HK-2 (cell line): ENCODE measurements around the gene RIOK2.
"Not testable (repeated sequence)": the region's sequence is repeated elsewhere in the genome, so short reads cannot be mapped to it uniquely, and the experiment has no call there.

Source experiments
- DNase-seq: peaks from one replicate; pipeline ENCODE4 v3.0.0-alpha.2; 2018; ENCODE audit not compliant: unreplicated experiment

Gene RIOK2

GRCh38 chr5:97183100-97183929 lies at the start of gene RIOK2:
RIOK2 (minus strand) TSS chr5:97183247; CDS start chr5:97183191, 56 bp downstream.
- peak; percentile 92 for DNase-seq

- DNase-seq: peak; percentile 1
These were observed 48.1 kb upstream of the RIOK2 start for GRCh38 chr5:97231025-97231636.

GRCh38 chr5:97229688-97230285 lies 46.7 kb upstream of the RIOK2 start:
- DNase-seq: no peak

- no peak for DNase-seq
These were observed 46.1 kb upstream of the RIOK2 start for GRCh38 chr5:97229196-97229595.

GRCh38 chr5:97225222-97225621 lies 42.2 kb upstream of the RIOK2 start:
- no peak for DNase-seq

- DNase-seq: no peak
These were observed 41.2 kb upstream of the RIOK2 start for GRCh38 chr5:97224112-97224750.

- no peak for DNase-seq
These were observed 40.5 kb upstream of the RIOK2 start for GRCh38 chr5:97223596-97223995.

- no peak for DNase-seq
These were observed 26.3 kb upstream of the RIOK2 start for GRCh38 chr5:97209343-97209742.

GRCh38 chr5:97208714-97209113 lies 25.7 kb upstream of the RIOK2 start:
- no peak for DNase-seq

- no peak for DNase-seq
These were observed 25.2 kb upstream of the RIOK2 start for GRCh38 chr5:97208184-97208713.

- DNase-seq: no peak
These were observed 11.3 kb upstream of the RIOK2 start for GRCh38 chr5:97194366-97194765.

GRCh38 chr5:97193355-97193688 lies 10.3 kb upstream of the RIOK2 start:
- no peak for DNase-seq

GRCh38 chr5:97192580-97193354 lies 9.7 kb upstream of the RIOK2 start:
- DNase-seq: no peak

GRCh38 chr5:97191893-97192292 lies 8.8 kb upstream of the RIOK2 start:
- DNase-seq: no peak

GRCh38 chr5:97189523-97189922 lies 6.5 kb upstream of the RIOK2 start:
- not testable (repeated sequence) for DNase-seq

- DNase-seq: no peak
These were observed 825 bp upstream of the RIOK2 start for GRCh38 chr5:97183930-97184213.

- no peak for DNase-seq
These were observed 412 bp downstream of the RIOK2 start for GRCh38 chr5:97182571-97183099.

- DNase-seq: no peak
These were observed 1.0 kb downstream of the RIOK2 start for GRCh38 chr5:97181856-97182545.

- not testable (repeated sequence) for DNase-seq
These were observed 3.6 kb downstream of the RIOK2 start for GRCh38 chr5:97179457-97179856.

- no peak for DNase-seq
These were observed 10.8 kb downstream of the RIOK2 start for GRCh38 chr5:97172227-97172626.

GRCh38 chr5:97171703-97172102 lies 11.3 kb downstream of the RIOK2 start:
- no peak for DNase-seq
